Caco-2 (cell line): Measurements from ENCODE around the gene HELZ. TPM values are rescaled to one million over a fixed set of nuclear protein-coding genes. Genes with fewer than 3 reads are reported as not detected.
A peak's percentile ranks its signal among the peaks of the same experiment; 100 is the strongest.

ENCODE experiments used
- BruUV-seq: library from RNA; stranded (reverse); fragments of 400-500 nt; replicated peaks from 2 replicates; lab custom pipeline; 2021; lab: Mats Ljungman, UMichigan
- CTCF ChIA-PET: fragments of 300-600 bp; sonication (Branson Sonifier 250); formaldehyde crosslinking; loops from one replicate; lab custom pipeline; 2022; ENCODE audit warnings: antibody characterized with exemption; lab: Charles Lee
- POLR2A ChIA-PET: fragments of 300-600 bp; sonication (Branson Sonifier 250); formaldehyde crosslinking; loops from one replicate; lab custom pipeline; 2022; ENCODE audit warnings: antibody characterized with exemption; lab: Charles Lee
- DNase-seq, 2 experiments: peaks; one replicate each; pipeline versions ENCODE4 v3.0.0 to v3.0.0-alpha.2; 2020 to 2022
- H3K27me3 ChIP-seq: replicated peaks from 2 replicates; pipeline ENCODE4 v1.6.0; 2011; ENCODE audit warnings: low read length; ENCODE audit not compliant: control insufficient read depth, insufficient read depth
- H3K36me3 ChIP-seq: 2 replicates; pipeline ENCODE4 v1.5.1; 2011; ENCODE audit warnings: low read length; ENCODE audit not compliant: control insufficient read depth, insufficient read depth
- H3K4me1 ChIP-seq: fragments of 250-450 bp; sonication (Bioruptor Pico); 2 replicates; pipeline ENCODE4 v1.5.1; 2020; ENCODE audit warnings: mild to moderate bottlenecking
- H3K4me3 ChIP-seq: 2 replicates; pipeline ENCODE4 v1.5.1; 2011; ENCODE audit warnings: low read depth, mild to moderate bottlenecking, control low read depth, low read length
- H3K9me3 ChIP-seq: fragments of 250-450 bp; sonication (Bioruptor Pico); 2 replicates; pipeline ENCODE4 v1.5.1; 2020; ENCODE audit warnings: mild to moderate bottlenecking, moderate library complexity
- H3K27ac Mint-ChIP-seq: one replicate; pipeline ENCODE4 v1.8.0; 2022; ENCODE audit warnings: mixed read lengths; ENCODE audit not compliant: unreplicated experiment
- H3K27me3 Mint-ChIP-seq: one replicate; pipeline ENCODE4 v1.8.0; 2022; ENCODE audit warnings: mixed read lengths; ENCODE audit not compliant: insufficient read depth, unreplicated experiment
- H3K36me3 Mint-ChIP-seq: one replicate; pipeline ENCODE4 v1.8.0; 2022; ENCODE audit warnings: mild to moderate bottlenecking, mixed read lengths; ENCODE audit not compliant: insufficient read depth, unreplicated experiment
- H3K4me1 Mint-ChIP-seq: one replicate; pipeline ENCODE4 v1.8.0; 2022; ENCODE audit warnings: low read depth, mixed read lengths; ENCODE audit not compliant: unreplicated experiment
- H3K4me3 Mint-ChIP-seq: one replicate; pipeline ENCODE4 v1.8.0; 2022; ENCODE audit warnings: mild to moderate bottlenecking, moderate library complexity, mixed read lengths; ENCODE audit not compliant: unreplicated experiment
- H3K9me3 Mint-ChIP-seq: one replicate; pipeline ENCODE4 v1.8.0; 2022; ENCODE audit warnings: mixed read lengths; ENCODE audit not compliant: unreplicated experiment
- CTCF ChIP-seq, 2 experiments: fragments of 200-600 bp in 1 of 2; IDR thresholded peaks; 1 replicate in 1 of 2; 2 replicates in 1 of 2; pipeline versions ENCODE4 v1.5.1 to v1.8.0; 2011 to 2022; ENCODE audit warnings: antibody characterized with exemption in 1 of 2, control low read depth in 1 of 2, inconsistent platforms in 1 of 2, low read depth in 1 of 2, low read length in 1 of 2, mild to moderate bottlenecking in 1 of 2, moderate library complexity in 1 of 2; ENCODE audit not compliant: insufficient read depth in 1 of 2, severe bottlenecking in 1 of 2, unreplicated experiment in 1 of 2
- intact Hi-C: fragments of 100-400 bp; cut with micrococcal nuclease; formaldehyde crosslinking; loops from one replicate; pipeline ENCODE4 v1.10.0; 2022; ENCODE audit not compliant: unreplicated experiment
- total RNA-seq: library from RNA; stranded (reverse); gene quantifications from 2 replicates; pipeline ENCODE4 v1.2.3, GENCODE V29; 2022

Gene HELZ
- total RNA-seq, 1 experiment from 2014 or later, result 63.8 TPM

GRCh38 chr17:67058036-67058435 lies 187.0 kb downstream of the HELZ start:
- intact Hi-C loops, result no loop called here
- DNase-seq, result peak in 1 of 2 experiments; percentile 4
- no peaks in the 10 kb centered on the region; the same call in 1 of the 2 replicates for H3K4me1 ChIP-seq
- H3K36me3 ChIP-seq, result no peaks in the 10 kb centered on the region
- ChIA-PET CTCF (no interaction called here), POLR2A (no interaction called here)
- H3K9me3 ChIP-seq, result no peaks in the 10 kb centered on the region
- no peak overlapping the region for H3K27ac Mint-ChIP-seq
- H3K4me3 ChIP-seq, result no peak overlapping the region
- no peaks in the 10 kb centered on the region for H3K27me3 ChIP-seq
- H3K9me3 Mint-ChIP-seq, result no peaks in the 10 kb centered on the region
- H3K4me3 Mint-ChIP-seq, result no peak overlapping the region
- no peak for TF ChIP-seq CTCF (IDR thresholded peaks at IDR 0.05; ENCODE audit: insufficient read depth in 1 of 2, low read depth in 1 of 2, low read length in 1 of 2, severe bottlenecking in 1 of 2, unreplicated experiment in 1 of 2)
- H3K4me1 Mint-ChIP-seq, result peaks cover 2% of the 10 kb centered on the region
- H3K36me3 Mint-ChIP-seq, result peaks cover 10% of the 10 kb centered on the region
- no TSS peak for BruUV-seq
- no peaks in the 10 kb centered on the region for H3K27me3 Mint-ChIP-seq

- Mint-ChIP-seq H3K4me1 (no peaks in the 10 kb centered on the region), H3K4me3 (no peak overlapping the region), H3K27ac (peak overlapping the region; percentile 51), H3K27me3 (no peaks in the 10 kb centered on the region), H3K9me3 (no peaks in the 10 kb centered on the region), H3K36me3 (peaks cover 7% of the 10 kb centered on the region)
- peak in 1 of 2 experiments; percentile 24 for DNase-seq
- Histone ChIP-seq H3K36me3 (no peaks in the 10 kb centered on the region), H3K4me3 (no peak overlapping the region), H3K27me3 (no peaks in the 10 kb centered on the region), H3K9me3 (no peaks in the 10 kb centered on the region), H3K4me1 (no peaks in the 10 kb centered on the region)
- no TSS peak for BruUV-seq
- intact Hi-C loops, result no loop called here
- CTCF ChIA-PET, result no interaction called here
- POLR2A ChIA-PET, result no interaction called here
- no peak for TF ChIP-seq CTCF (IDR thresholded peaks at IDR 0.05; ENCODE audit: insufficient read depth in 1 of 2, low read depth in 1 of 2, low read length in 1 of 2, severe bottlenecking in 1 of 2, unreplicated experiment in 1 of 2)
Observed at GRCh38 chr17:67056746-67057490, 188.1 kb downstream of the HELZ start.

GRCh38 chr17:67055811-67056745 lies 188.9 kb downstream of the HELZ start:
- no peaks in the 10 kb centered on the region for H3K4me1 ChIP-seq
- POLR2A ChIA-PET, result no interaction called here
- no TSS peak for BruUV-seq
- no peak overlapping the region for H3K4me3 ChIP-seq
- no peaks in the 10 kb centered on the region for H3K27me3 ChIP-seq
- H3K9me3 ChIP-seq, result no peaks in the 10 kb centered on the region
- Mint-ChIP-seq H3K9me3 (no peaks in the 10 kb centered on the region), H3K4me1 (no peaks in the 10 kb centered on the region), H3K27ac (peak overlapping the region; percentile 51), H3K36me3 (peaks cover 7% of the 10 kb centered on the region), H3K4me3 (no peak overlapping the region), H3K27me3 (no peaks in the 10 kb centered on the region)
- intact Hi-C loops, result no loop called here
- H3K36me3 ChIP-seq, result no peaks in the 10 kb centered on the region
- no peak for TF ChIP-seq CTCF (IDR thresholded peaks at IDR 0.05; ENCODE audit: insufficient read depth in 1 of 2, low read depth in 1 of 2, low read length in 1 of 2, severe bottlenecking in 1 of 2, unreplicated experiment in 1 of 2)
- DNase-seq, result peak; percentile 21 to 37
- CTCF ChIA-PET, result no interaction called here
